Muscle layer of duodenum (tissue), 2 donors: ENCODE measurements around the gene KIF3B.
A peak's percentile ranks its signal among the peaks of the same experiment; 100 is the strongest.
"Not testable (repeated sequence)": the region's sequence is repeated elsewhere in the genome, so short reads cannot be mapped to it uniquely, and the experiment has no call there.

Source experiments
- H3K27ac ChIP-seq: one replicate; pipeline ENCODE4 v1.7.0; 2013; ENCODE audit warnings: mild to moderate bottlenecking, low read length
- H3K27me3 ChIP-seq: one replicate; pipeline ENCODE4 v1.7.0; 2013; ENCODE audit warnings: low read depth, mild to moderate bottlenecking, control low read depth, low read length
- H3K36me3 ChIP-seq, 2 donors: one replicate each; pipeline ENCODE4 v1.7.0; 2013; ENCODE audit warnings: low read length in 2 of 2, control low read depth in 1 of 2, mild to moderate bottlenecking in 1 of 2; ENCODE audit not compliant: insufficient read depth in 2 of 2, control insufficient read depth in 1 of 2
- H3K4me1 ChIP-seq, 2 donors: one replicate each; pipeline ENCODE4 v1.7.0; 2013; ENCODE audit warnings: low read length in 2 of 2, mild to moderate bottlenecking in 2 of 2, control low read depth in 1 of 2, moderate library complexity in 1 of 2; ENCODE audit not compliant: insufficient read depth in 2 of 2, control insufficient read depth in 1 of 2
- H3K4me3 ChIP-seq, 2 donors: one replicate each; pipeline ENCODE4 v1.7.0; 2013; ENCODE audit warnings: low read length in 2 of 2, low read depth in 1 of 2, mild to moderate bottlenecking in 1 of 2
- H3K9me3 ChIP-seq, 2 donors: one replicate each; pipeline ENCODE4 v1.7.0; 2013; ENCODE audit warnings: low read length in 2 of 2, control low read depth in 1 of 2, mild to moderate bottlenecking in 1 of 2; ENCODE audit not compliant: control insufficient read depth in 1 of 2
- donor health status: healthy.

The KIF3B gene

GRCh38 chr20:32333988-32334885, 56.8 kb downstream of the KIF3B start:
- Histone ChIP-seq H3K36me3 (peaks cover 25 to 39% of the 10 kb centered on the region in 2 donors), H3K4me3 (no peak overlapping the region), H3K27ac (peak overlapping the region; percentile 20), H3K9me3 (no peaks in the 10 kb centered on the region), H3K27me3 (no peaks in the 10 kb centered on the region), H3K4me1 (no peaks in the 10 kb centered on the region)

DNA sequence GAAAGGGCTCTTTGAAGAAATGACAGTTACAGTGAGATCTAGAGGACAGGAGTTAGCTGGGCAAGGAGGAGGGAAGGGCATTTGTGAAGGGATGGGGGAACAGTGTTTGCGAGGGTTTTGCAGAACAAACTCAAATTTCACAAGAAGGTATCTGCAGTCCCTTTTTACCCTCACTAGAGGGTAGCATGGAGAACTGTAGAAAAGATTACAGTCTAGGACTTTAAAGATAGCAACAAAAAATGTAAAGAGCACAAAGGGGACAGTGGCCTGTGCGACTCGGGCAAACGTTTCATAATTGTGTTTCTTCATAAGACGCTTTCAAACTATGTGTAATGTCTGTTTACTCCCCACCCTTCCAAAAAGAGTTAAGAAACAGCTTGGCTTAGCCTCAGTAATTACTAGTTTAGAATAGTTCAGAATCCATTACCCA, 59.5 kb downstream of the KIF3B start:
- no peaks in the 10 kb centered on the region for H3K4me1 ChIP-seq
- H3K27ac ChIP-seq = no peak overlapping the region
- H3K27me3 ChIP-seq = no peaks in the 10 kb centered on the region
- no peaks in the 10 kb centered on the region for H3K9me3 ChIP-seq
- H3K4me3 ChIP-seq = no peak overlapping the region
- peaks cover 3 to 19% of the 10 kb centered on the region in 2 donors for H3K36me3 ChIP-seq

- Histone ChIP-seq H3K27ac (no peak overlapping the region), H3K9me3 (no peaks in the 10 kb centered on the region), H3K36me3 (peaks cover 0 to 11% of the 10 kb centered on the region in 2 donors), H3K4me1 (no peaks in the 10 kb centered on the region), H3K27me3 (no peaks in the 10 kb centered on the region), H3K4me3 (no peak overlapping the region)
Observed at GRCh38 chr20:32337937-32338661, 60.6 kb downstream of the KIF3B start.

DNA sequence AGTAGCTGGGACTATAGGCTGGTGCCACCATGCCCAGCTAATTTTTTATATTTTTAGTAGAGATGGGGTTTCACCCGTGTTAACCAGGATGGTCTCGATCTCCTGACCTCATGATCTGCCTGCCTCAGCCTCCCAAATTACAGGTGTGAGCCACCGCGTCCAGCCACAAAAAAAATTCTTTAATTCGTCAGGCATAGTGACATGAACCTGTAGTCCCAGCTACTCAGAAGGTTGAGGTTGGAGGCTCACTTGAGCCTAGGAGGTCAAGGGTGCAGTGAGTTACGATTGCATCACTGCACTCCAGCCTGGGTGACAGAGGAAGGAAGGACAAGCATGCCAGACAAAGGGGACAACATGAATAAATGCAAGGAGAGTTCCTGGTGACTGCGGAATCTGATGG, 61.2 kb downstream of the KIF3B start:
- H3K36me3 ChIP-seq = peaks cover 0 to 10% of the 10 kb centered on the region in 2 donors
- H3K4me1 ChIP-seq = no peaks in the 10 kb centered on the region
- H3K27ac ChIP-seq = no peak overlapping the region
- H3K4me3 ChIP-seq = no peak overlapping the region
- H3K27me3 ChIP-seq = no peaks in the 10 kb centered on the region
- H3K9me3 ChIP-seq = no peaks in the 10 kb centered on the region

DNA sequence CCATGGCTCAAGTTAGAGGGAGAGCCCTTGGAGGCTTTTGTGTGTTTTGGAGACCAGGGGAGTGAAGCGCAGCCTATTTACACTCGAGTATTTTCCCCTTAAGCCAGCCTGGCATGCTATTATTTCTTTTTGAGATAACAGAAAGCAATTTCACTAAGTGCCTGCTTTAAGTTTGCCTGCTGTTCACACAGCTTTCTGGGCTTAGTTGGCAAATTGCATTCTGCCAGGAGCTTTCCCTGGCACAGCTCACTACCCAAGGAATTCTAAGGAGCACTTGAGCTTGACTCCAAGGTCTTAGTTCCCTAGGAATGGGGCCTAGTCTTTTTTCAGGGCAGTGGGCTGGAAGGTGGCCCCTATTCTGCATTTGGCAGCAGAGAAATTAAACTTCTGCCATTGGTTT, 61.7 kb downstream of the KIF3B start:
- H3K27me3 ChIP-seq = no peaks in the 10 kb centered on the region
- H3K4me3 ChIP-seq = no peak overlapping the region
- H3K9me3 ChIP-seq = no peaks in the 10 kb centered on the region
- H3K36me3 ChIP-seq = peaks cover 0 to 7% of the 10 kb centered on the region in 2 donors
- no peak overlapping the region for H3K27ac ChIP-seq
- no peaks in the 10 kb centered on the region for H3K4me1 ChIP-seq

DNA sequence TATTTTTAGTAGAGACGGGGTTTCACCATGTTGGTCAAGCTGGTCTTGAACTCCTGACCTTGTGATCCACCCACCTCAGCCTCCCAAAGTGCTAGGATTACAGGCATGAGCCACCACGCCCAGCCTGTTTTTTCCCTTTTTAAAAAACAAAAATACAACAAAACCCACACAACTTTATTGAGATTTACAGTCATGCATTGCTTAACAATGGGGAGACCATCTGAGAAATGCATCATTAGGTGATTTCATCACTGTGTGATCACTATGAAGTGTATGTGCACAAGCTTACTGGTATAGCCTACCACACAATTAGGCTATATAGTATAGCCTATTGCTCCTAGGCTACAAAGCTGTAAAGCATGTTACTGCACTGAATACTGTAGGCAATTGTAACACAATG, 63.6 kb downstream of the KIF3B start:
- H3K27ac ChIP-seq, H3K36me3 ChIP-seq, H3K9me3 ChIP-seq, H3K4me1 ChIP-seq, H3K4me3 ChIP-seq, H3K27me3 ChIP-seq: not testable (repeated sequence)

GRCh38 chr20:32343439-32343838, 66.0 kb downstream of the KIF3B start:
- no peak overlapping the region for H3K4me3 ChIP-seq
- no peak overlapping the region for H3K27ac ChIP-seq
- no peaks in the 10 kb centered on the region for H3K9me3 ChIP-seq
- no peaks in the 10 kb centered on the region for H3K36me3 ChIP-seq
- no peaks in the 10 kb centered on the region for H3K27me3 ChIP-seq
- peaks cover 0 to 4% of the 10 kb centered on the region in 2 donors for H3K4me1 ChIP-seq

DNA sequence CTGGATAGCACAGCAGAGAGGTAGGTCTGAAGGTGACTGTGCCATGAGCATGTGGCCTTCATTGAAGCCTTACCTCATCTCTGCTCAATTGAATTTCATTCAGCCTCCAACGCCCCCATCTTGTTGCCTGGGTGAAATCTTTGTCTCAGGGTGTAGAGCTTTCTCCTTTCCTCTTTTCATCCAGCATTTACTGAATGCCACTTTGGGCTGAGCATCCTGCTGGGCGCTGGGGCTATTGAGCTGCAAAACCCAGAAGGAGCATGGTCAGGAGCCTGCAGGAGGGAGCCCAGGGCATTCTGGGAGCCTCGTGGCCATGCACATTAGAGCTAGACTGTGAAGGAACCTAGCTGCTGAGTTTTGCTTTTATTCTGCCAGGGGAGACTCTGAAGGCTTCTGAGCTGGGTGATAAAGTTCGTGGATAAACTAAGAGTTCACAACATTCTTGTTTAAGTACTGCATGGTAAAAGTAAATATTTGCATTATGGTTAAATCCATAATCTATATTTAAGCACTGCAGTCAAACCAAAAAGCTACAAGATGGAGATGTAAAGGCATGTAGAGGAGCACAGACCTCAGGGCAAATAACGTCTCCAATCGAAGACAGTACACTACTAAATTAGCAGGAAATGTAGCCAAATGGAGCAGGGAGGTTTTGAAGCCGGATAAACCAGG, 67.5 kb downstream of the KIF3B start:
- peaks cover 0 to 4% of the 10 kb centered on the region in 2 donors for H3K4me1 ChIP-seq
- no peak overlapping the region for H3K4me3 ChIP-seq
- no peaks in the 10 kb centered on the region for H3K36me3 ChIP-seq
- no peak overlapping the region for H3K27ac ChIP-seq
- H3K27me3 ChIP-seq = no peaks in the 10 kb centered on the region
- no peaks in the 10 kb centered on the region for H3K9me3 ChIP-seq

- Histone ChIP-seq H3K36me3 (no peaks in the 10 kb centered on the region), H3K4me1 (peaks cover 0 to 4% of the 10 kb centered on the region in 2 donors), H3K27ac (no peak overlapping the region), H3K9me3 (no peaks in the 10 kb centered on the region), H3K27me3 (no peaks in the 10 kb centered on the region), H3K4me3 (no peak overlapping the region)
Observed at GRCh38 chr20:32348207-32348606, 70.8 kb downstream of the KIF3B start.

DNA sequence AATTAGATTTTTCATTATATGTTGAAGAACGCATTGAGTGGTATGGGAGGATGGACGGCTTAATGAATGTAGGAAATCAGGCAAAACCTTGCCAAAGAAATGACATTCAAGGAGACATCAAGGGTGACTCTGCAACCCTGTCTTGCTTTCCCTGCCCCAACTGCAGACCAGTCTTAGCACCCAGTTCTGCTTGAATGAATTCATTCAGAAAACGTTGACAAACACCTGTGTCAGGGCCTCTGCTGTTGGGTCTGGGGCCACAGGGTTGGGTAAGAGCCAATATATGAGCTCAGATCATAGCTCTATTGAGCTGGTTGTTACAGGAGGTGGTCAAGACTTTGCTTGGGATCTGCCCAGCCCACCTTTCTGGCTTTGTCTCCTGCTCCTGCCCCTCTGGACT, 73.0 kb downstream of the KIF3B start:
- H3K27me3 ChIP-seq = no peaks in the 10 kb centered on the region
- no peak overlapping the region for H3K4me3 ChIP-seq
- no peak overlapping the region for H3K27ac ChIP-seq
- H3K9me3 ChIP-seq = no peaks in the 10 kb centered on the region
- no peaks in the 10 kb centered on the region for H3K36me3 ChIP-seq
- peaks cover 0 to 1% of the 10 kb centered on the region in 2 donors for H3K4me1 ChIP-seq

DNA sequence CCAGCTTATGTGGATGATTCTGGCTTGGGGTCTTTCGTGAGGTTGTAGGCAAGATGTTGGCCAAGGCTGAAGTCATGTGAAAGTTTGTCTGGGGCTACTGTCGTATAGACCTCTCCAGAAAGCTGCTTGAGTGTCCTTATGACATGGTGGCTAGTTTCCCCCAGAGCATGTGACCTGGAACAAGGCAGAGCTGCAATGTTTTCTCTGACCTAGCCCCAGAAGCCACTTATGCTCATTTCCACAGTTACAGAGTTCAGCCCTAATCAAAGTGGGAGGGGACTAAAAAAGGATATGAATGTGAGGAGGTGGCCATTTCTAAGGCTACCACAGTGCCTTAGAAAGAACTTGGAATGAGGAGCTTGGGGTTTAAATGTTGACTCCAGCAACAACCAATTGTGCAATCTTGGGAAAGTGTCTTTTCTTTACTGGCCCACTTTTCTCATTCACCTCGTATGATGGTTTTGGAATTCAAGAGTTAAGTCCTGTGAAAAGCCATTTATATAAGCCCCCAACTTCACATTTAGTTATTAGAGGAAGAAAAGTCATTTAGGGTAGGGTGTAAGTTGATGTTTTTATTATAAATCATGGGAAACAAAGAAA, 74.8 kb downstream of the KIF3B start:
- Histone ChIP-seq H3K27me3 (no peaks in the 10 kb centered on the region), H3K36me3 (no peaks in the 10 kb centered on the region), H3K4me3 (no peak overlapping the region), H3K9me3 (no peaks in the 10 kb centered on the region), H3K4me1 (peaks cover 6 to 9% of the 10 kb centered on the region in 2 donors), H3K27ac (no peak overlapping the region)
